DND-41 (cell line): ENCODE results near the gene PDE4A.
"Not testable (repeated sequence)": the region's sequence is repeated elsewhere in the genome, so short reads cannot be mapped to it uniquely, and the experiment has no call there.

ENCODE experiments used
- ATAC-seq: fragments of 200-7000 bp; cut with Tn5 transposase; 3 replicates; pipeline ENCODE4 v1.9.1; 2021; ENCODE audit warnings: low read depth; ENCODE audit not compliant: insufficient read depth
- DNase-seq: peaks from one replicate; pipeline ENCODE4 v3.0.0-alpha.2; 2020
- H2AFZ ChIP-seq: 2 replicates; pipeline ENCODE4 v1.6.0; 2012; ENCODE audit warnings: low read depth, low read length
- H3K27ac ChIP-seq: 2 replicates; pipeline ENCODE4 v1.5.1; 2012; ENCODE audit warnings: low read length, inconsistent platforms
- H3K27me3 ChIP-seq: fragments of 200-600 bp; sonication (generic); 2 replicates; pipeline ENCODE4 v1.6.0; 2012; ENCODE audit warnings: low read length, mild to moderate bottlenecking, inconsistent platforms; ENCODE audit not compliant: insufficient read depth, poor library complexity
- H3K36me3 ChIP-seq: 2 replicates; pipeline ENCODE4 v1.5.1; 2012; ENCODE audit warnings: low read length, inconsistent platforms; ENCODE audit not compliant: insufficient read depth
- H3K4me1 ChIP-seq: 2 replicates; pipeline ENCODE4 v1.5.1; 2012; ENCODE audit warnings: mild to moderate bottlenecking, low read length; ENCODE audit not compliant: insufficient read depth
- H3K4me2 ChIP-seq: 2 replicates; pipeline ENCODE4 v1.6.0; 2012; ENCODE audit warnings: mild to moderate bottlenecking, moderate library complexity, low read length, inconsistent platforms; ENCODE audit not compliant: insufficient read depth
- H3K4me3 ChIP-seq, 2 experiments: fragments of 200-600 bp in 1 of 2; shearing (Covaris generic) in 1 of 2; 2 replicates each; pipeline ENCODE4 v1.5.1; 2012 to 2016; ENCODE audit warnings: inconsistent platforms in 2 of 2, low read length in 2 of 2, mild to moderate bottlenecking in 2 of 2, low read depth in 1 of 2, moderate library complexity in 1 of 2
- H3K79me2 ChIP-seq: 2 replicates; pipeline ENCODE4 v1.6.0; 2012; ENCODE audit warnings: low read length, inconsistent platforms; ENCODE audit not compliant: insufficient read depth
- H3K9ac ChIP-seq: 2 replicates; pipeline ENCODE4 v1.6.0; 2012; ENCODE audit warnings: low read depth, mild to moderate bottlenecking, inconsistent platforms, low read length, moderate library complexity
- H3K9me3 ChIP-seq: 2 replicates; pipeline ENCODE4 v1.5.1; 2012; ENCODE audit warnings: low read length, moderate library complexity, mild to moderate bottlenecking, inconsistent platforms; ENCODE audit not compliant: insufficient read depth, severe bottlenecking
- H4K20me1 ChIP-seq: 2 replicates; pipeline ENCODE4 v1.6.0; 2012; ENCODE audit warnings: low read length; ENCODE audit not compliant: insufficient read depth
- CTCF ChIP-seq: IDR thresholded peaks from 2 replicates; pipeline ENCODE4 v1.5.1; 2012; ENCODE audit warnings: borderline replicate concordance, low read length, moderate library complexity, mild to moderate bottlenecking; ENCODE audit not compliant: poor library complexity, severe bottlenecking; ENCODE audit errors: extremely low read depth
- EZH2 ChIP-seq: IDR thresholded peaks from 3 replicates; pipeline ENCODE4 v1.6.1; 2012; ENCODE audit warnings: borderline replicate concordance, low read depth, mild to moderate bottlenecking, moderate library complexity, low read length, inconsistent platforms; ENCODE audit not compliant: severe bottlenecking

PDE4A gene

GRCh38 chr19:10378124-10378523 is 42.2 kb upstream of the PDE4A start:
- H4K20me1 ChIP-seq: no peaks in the 10 kb centered on the region
- peaks cover 25% of the 10 kb centered on the region for H3K79me2 ChIP-seq
- no peaks in the 10 kb centered on the region for H3K9me3 ChIP-seq
- peaks cover 29% of the 10 kb centered on the region for H3K36me3 ChIP-seq
- no peak for TF ChIP-seq EZH2
- TF ChIP-seq CTCF: no peak
- H3K27ac ChIP-seq: no peak overlapping the region
- no peak overlapping the region for H3K9ac ChIP-seq
- peak overlapping the region; percentile 94; the same call in 1 of the 2 replicates for H3K4me2 ChIP-seq
- no peak overlapping the region for H2AFZ ChIP-seq
- ATAC-seq (no peak), DNase-seq (no peak)
- H3K27me3 ChIP-seq: no peaks in the 10 kb centered on the region
- peaks cover 27% of the 10 kb centered on the region for H3K4me1 ChIP-seq
- H3K4me3 ChIP-seq: no peak overlapping the region

GRCh38 chr19:10379880-10380312 is 40.4 kb upstream of the PDE4A start:
- TF ChIP-seq EZH2 (no peak), CTCF (no peak)
- Histone ChIP-seq H3K79me2 (peaks cover 25% of the 10 kb centered on the region), H3K36me3 (peaks cover 21% of the 10 kb centered on the region), H4K20me1 (no peaks in the 10 kb centered on the region), H3K4me2 (peak overlapping the region; percentile 94), H3K27ac (peak overlapping the region; percentile 84), H3K9ac (peak overlapping the region; percentile 85), H2AFZ (peak overlapping the region; percentile 87), H3K4me1 (peaks cover 27% of the 10 kb centered on the region), H3K27me3 (no peaks in the 10 kb centered on the region), H3K4me3 (peak overlapping the region; percentile 64 to 79; a peak in 3 of 4 replicates), H3K9me3 (no peaks in the 10 kb centered on the region)
- no peak for DNase-seq
- ATAC-seq: no peak

GRCh38 chr19:10380313-10381102 is 39.8 kb upstream of the PDE4A start, which contains the start of gene TYK2:
TYK2 (minus strand) TSS chr19:10380572; CDS start chr19:10378406, 2,166 bp downstream.
- peak; percentile 98 for DNase-seq
- peak within 1 kb of the TSS; percentile 64 to 79; a peak in 3 of 4 replicates for H3K4me3 ChIP-seq
- peak within 1 kb of the TSS; percentile 92 for H2AFZ ChIP-seq
- H3K79me2 ChIP-seq: peaks cover 25% of the 10 kb centered on the region
- peak within 1 kb of the TSS; percentile 85 for H3K9ac ChIP-seq
- peaks cover 15% of the 10 kb centered on the region for H3K36me3 ChIP-seq
- no peaks in the 10 kb centered on the region for H3K9me3 ChIP-seq
- H3K27me3 ChIP-seq: no peaks in the 10 kb centered on the region
- peak within 1 kb of the TSS; percentile 94 for H3K4me2 ChIP-seq
- no peak for TF ChIP-seq CTCF
- TF ChIP-seq EZH2: no peak
- H4K20me1 ChIP-seq: no peaks in the 10 kb centered on the region
- H3K4me1 ChIP-seq: peaks cover 27% of the 10 kb centered on the region
- H3K27ac ChIP-seq: peak within 1 kb of the TSS; percentile 88
- ATAC-seq: peak; percentile 96

- H3K27ac ChIP-seq, H4K20me1 ChIP-seq, H3K9me3 ChIP-seq, DNase-seq, H3K36me3 ChIP-seq, H3K4me2 ChIP-seq, ATAC-seq, H3K9ac ChIP-seq, H2AFZ ChIP-seq, H3K4me3 ChIP-seq, H3K27me3 ChIP-seq: not testable (repeated sequence)
- Histone ChIP-seq H3K79me2 (peaks cover 23% of the 10 kb centered on the region), H3K4me1 (peaks cover 26% of the 10 kb centered on the region)
Observed at GRCh38 chr19:10383223-10383499, 37.2 kb upstream of the PDE4A start.
